Psoas muscle (tissue), 8 donors: ENCODE data around the gene ILF2. TPM values are rescaled to one million over a fixed set of nuclear protein-coding genes. Genes with fewer than 3 reads are reported as not detected.
A peak's percentile ranks its signal among the peaks of the same experiment; 100 is the strongest.

Experiments used
- ATAC-seq, 4 donors: fragments of 200-7000 bp; cut with Tn5 transposase; one replicate each; pipeline ENCODE4 v1.9.1; 2020; ENCODE audit warnings: moderate library complexity in 3 of 4, mild to moderate bottlenecking in 2 of 4
- DNase-seq, 2 donors: peaks; one replicate each; pipeline ENCODE4 v3.0.0-alpha.2; 2020
- H3K27ac ChIP-seq: fragments of 200-600 bp; one replicate; pipeline ENCODE4 v1.8.0; 2022
- H3K27me3 ChIP-seq, 3 donors: fragments of 200-600 bp in 1 of 3; one replicate each; pipeline versions ENCODE4 v1.6.1 to v1.8.0; 2013 to 2022; ENCODE audit warnings: low read length in 2 of 3, mild to moderate bottlenecking in 2 of 3, moderate library complexity in 1 of 3; ENCODE audit not compliant: insufficient read depth in 3 of 3
- H3K36me3 ChIP-seq, 2 donors: fragments of 200-600 bp in 1 of 2; one replicate each; pipeline versions ENCODE4 v1.6.1 to v1.8.0; 2013 to 2022; ENCODE audit warnings: low read depth in 1 of 2, mild to moderate bottlenecking in 1 of 2, moderate library complexity in 1 of 2; ENCODE audit not compliant: insufficient read depth in 1 of 2
- H3K4me1 ChIP-seq: fragments of 200-600 bp; one replicate; pipeline ENCODE4 v1.8.0; 2022
- H3K4me3 ChIP-seq: fragments of 200-600 bp; one replicate; pipeline ENCODE4 v1.8.0; 2022; ENCODE audit warnings: mild to moderate bottlenecking
- H3K9me3 ChIP-seq: fragments of 200-600 bp; one replicate; pipeline ENCODE4 v1.8.0; 2022
- WGBS, 3 donors: extraction: QIAGEN DNeasy Blood & Tissue Kit; methylation state at CpG; one replicate each; pipeline versions ENCODE4 v1.1.6 to v1.1.7; 2013; 5-methylcytosine and 5-hydroxymethylcytosine counted together
- intact Hi-C, 2 donors: fragments of 100-400 bp; cut with DNase I; formaldehyde crosslinking; loops; one replicate each; pipeline versions ENCODE4 v1.11.0 to v1.14.2; 2022
- polyA plus RNA-seq, 3 donors: library from polyadenylated mRNA; stranded (reverse); fragments of 200-250 nt; gene quantifications; one replicate each; pipeline ENCODE4 v1.2.3, GENCODE V29; 2013
- total RNA-seq, 4 donors: library from RNA; stranded (reverse); fragmentation: NEBNext Ultra II Directional in 2 of 4; extraction: Animal tissue kit (Norgen Biotek cat#: 25700) in 2 of 4; gene quantifications; one replicate each; pipeline versions ENCODE4 v1.2.1 to v1.2.4, GENCODE V29; 2021 to 2023
- TF ChIP-seq, protein P1 (sequence below): fragments of 200-600 bp; IDR thresholded peaks from one replicate; pipeline ENCODE4 v1.8.0; 2022; ENCODE audit warnings: antibody characterized with exemption
- donor health status: healthy with polysubstance abuse.
- donor health status: DM: no; HTN: no; CAD: no; lungs with moderate emphysema.
- donor health status: Bipolar disorder and iron deficiency.
- donor health status: healthy.
- donor health status: DM: yes; HTN: yes; CAD: no.
- donor health status: DM: no; HTN: no; CAD: no.
- donor health status: DM: no; HTN: no; CAD: no.
- donor health status: DM: yes; HTN: yes; CAD: no.

ILF2 gene
- total and polyA plus RNA-seq, 7 donors: 71.7 to 158 (median 99.2) TPM

DNA sequence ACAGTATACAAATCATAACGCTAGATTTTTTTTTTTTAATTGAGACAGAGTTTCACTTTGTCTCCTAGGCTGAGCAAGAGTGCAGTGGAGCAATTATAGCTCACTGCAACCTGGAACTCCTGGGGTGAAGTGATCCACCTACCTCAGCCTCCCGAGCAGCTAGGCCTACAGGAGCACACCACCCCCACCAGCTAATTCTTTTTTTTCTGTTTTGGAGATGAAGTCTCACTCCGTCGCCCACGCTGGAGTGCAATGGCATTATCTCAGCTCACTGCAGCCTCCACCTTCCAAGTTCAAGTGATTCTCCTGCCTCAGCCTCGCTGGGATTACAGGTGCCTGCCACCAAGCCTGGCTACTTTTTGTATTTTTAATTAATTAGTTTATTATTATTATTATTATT, 29.0 kb upstream of the ILF2 start:
- WGBS, 3 donors: 88 to 93% (median 91%) methylated on average over 6 of the region's 6 CpGs
- H3K4me1 ChIP-seq: peaks cover 6% of the 10 kb centered on the region
- ATAC-seq (no peak), DNase-seq (no peak)
- TF ChIP-seq, protein P1, sequence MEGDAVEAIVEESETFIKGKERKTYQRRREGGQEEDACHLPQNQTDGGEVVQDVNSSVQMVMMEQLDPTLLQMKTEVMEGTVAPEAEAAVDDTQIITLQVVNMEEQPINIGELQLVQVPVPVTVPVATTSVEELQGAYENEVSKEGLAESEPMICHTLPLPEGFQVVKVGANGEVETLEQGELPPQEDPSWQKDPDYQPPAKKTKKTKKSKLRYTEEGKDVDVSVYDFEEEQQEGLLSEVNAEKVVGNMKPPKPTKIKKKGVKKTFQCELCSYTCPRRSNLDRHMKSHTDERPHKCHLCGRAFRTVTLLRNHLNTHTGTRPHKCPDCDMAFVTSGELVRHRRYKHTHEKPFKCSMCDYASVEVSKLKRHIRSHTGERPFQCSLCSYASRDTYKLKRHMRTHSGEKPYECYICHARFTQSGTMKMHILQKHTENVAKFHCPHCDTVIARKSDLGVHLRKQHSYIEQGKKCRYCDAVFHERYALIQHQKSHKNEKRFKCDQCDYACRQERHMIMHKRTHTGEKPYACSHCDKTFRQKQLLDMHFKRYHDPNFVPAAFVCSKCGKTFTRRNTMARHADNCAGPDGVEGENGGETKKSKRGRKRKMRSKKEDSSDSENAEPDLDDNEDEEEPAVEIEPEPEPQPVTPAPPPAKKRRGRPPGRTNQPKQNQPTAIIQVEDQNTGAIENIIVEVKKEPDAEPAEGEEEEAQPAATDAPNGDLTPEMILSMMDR: no peak
- H3K27ac ChIP-seq: peak overlapping the region; percentile 64
- no peak overlapping the region for H3K4me3 ChIP-seq
- intact Hi-C loops: no loop called here
- no peaks in the 10 kb centered on the region for H3K27me3 ChIP-seq
- no peaks in the 10 kb centered on the region for H3K9me3 ChIP-seq
- no peaks in the 10 kb centered on the region for H3K36me3 ChIP-seq

DNA sequence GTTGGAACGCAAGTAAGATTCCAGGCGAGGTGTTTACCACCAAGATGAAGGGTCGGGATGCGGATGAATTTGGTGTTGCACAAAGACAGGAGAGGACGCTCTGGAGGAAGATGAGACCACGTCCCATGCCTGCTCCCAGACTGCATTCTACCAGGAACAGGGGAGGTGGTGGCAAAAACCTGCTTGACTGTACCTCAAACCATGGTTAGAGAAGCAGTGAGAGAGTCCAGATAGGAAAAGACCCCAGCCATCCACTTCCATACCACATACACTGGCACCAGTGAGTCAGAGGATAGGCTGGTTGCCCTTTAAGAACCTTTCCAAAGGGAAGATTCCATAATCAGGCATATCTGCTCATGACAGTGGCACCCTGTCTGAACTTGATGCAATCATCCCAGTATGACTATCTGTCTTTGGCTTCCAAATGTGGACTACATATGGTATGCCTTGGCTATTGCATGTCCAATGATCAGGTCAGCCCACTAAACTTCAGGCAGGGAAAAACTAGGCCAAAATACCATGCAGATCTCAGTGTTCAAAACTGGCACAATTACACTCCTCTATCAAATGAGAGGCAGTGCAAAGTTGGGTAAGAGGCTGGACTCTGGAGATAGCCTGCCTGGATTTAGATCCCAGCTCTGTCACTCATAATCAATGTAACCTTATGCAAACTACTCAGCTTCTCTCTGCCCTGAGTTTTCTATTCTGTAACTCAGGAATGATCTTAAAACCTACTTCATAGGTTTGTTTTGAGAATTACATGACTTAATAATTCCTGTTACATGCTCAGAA, 28.3 kb upstream of the ILF2 start:
- no peaks in the 10 kb centered on the region for H3K9me3 ChIP-seq
- peak; percentile 39 to 69 (median 64) for ATAC-seq
- DNase-seq: no peak
- no peaks in the 10 kb centered on the region for H3K36me3 ChIP-seq
- no peaks in the 10 kb centered on the region for H3K27me3 ChIP-seq
- H3K27ac ChIP-seq: peak overlapping the region; percentile 64
- peaks cover 6% of the 10 kb centered on the region for H3K4me1 ChIP-seq
- WGBS, 3 donors: 81 to 93% (median 89%) methylated on average over 6 of the region's 6 CpGs
- no peak overlapping the region for H3K4me3 ChIP-seq
- intact Hi-C loops: no loop called here
- TF ChIP-seq, protein P1: no peak

DNA sequence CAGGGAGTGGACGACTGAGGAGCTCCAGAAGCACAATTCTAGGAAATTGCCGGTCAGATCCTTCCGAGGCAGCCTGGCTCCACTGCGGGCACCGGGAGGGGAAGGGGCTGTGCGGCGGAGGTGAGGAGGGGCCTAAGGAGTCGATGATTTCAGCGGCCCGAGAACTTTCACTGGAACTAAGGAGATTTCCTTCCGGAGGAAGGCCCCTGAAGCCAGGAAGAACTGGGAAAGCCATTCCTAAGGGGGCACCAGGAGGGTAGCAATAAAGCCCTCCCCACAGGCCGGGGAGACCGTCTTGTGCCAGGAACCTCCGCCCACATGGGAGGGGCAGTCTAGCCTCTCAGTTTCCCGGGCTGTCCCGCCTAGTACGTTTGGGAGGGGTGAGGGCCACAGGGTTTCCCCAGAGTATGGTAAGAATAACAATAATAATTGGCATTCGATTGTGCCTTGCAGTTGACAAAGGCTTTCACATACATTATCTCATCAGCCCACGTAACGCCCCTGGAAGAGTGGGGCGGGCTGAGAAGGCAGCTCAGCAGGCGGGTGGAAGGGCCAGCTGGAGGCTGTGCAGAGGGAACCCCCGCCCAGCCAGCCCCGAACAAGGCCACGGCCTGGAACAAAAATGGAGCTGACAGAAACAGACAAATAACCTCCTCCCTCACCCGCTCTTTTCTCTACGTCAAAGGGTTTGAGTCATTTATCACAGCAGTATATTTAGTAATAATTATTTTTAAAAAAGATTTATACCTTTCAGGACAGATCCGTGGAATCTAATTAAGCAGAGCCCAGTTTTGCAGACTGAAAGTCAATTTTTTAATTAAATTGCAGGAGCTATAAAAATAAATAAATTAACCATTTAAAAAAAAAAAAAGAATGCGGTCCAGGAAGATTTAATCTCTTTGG, 27.5 kb upstream of the ILF2 start:
- Histone ChIP-seq H3K4me3 (peak overlapping the region; percentile 7), H3K36me3 (no peaks in the 10 kb centered on the region), H3K9me3 (no peaks in the 10 kb centered on the region), H3K4me1 (peaks cover 6% of the 10 kb centered on the region), H3K27me3 (no peaks in the 10 kb centered on the region), H3K27ac (peak overlapping the region; percentile 64)
- intact Hi-C loops: no loop called here
- WGBS, 3 donors: 34 to 35% (median 35%) methylated on average over 29 of the region's 29 CpGs
- ATAC-seq (peak; percentile 44 to 77 (median 66)), DNase-seq (peak; percentile 72 to 77)
- TF ChIP-seq, protein P1: no peak

DNA sequence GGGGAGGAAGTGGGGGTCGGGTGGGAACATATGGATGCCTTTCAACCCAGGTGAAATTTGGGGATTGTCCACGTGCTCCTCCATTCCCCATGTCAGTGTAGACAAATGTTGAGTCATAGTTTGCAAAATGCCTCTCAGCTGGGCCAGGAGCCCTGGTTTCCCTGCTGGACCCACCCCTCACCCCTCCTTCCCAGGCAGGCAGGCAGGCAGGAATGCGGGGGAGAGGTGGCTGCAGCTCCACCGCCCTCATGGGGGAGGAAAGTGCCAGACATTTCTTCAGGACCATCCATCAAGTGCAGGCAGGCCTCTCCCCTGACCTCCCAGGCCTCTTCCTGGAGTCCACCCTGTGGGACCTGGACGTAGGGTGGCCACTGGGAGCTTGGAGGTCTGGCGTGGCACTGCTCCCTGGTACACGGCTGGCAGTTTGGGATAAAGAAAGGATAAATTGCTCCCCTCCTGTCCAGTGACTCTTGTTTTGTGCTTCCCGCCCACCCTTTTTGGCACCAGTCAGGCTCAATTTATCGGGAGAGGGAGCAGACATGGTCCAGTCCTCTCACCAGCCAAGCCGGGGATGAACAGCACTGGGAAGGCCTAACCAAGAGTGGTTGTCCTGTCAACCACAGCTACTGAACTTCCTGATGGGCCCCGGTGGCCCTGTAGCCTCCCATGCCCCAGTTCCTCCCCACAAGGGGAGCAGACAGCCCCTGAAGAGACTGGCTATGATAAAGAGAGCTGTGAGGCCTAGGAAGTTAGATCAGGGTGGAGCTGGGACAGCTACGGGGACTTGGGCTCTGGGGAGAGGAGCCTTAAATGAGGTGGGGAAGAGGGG, 26.6 kb upstream of the ILF2 start:
- TF ChIP-seq, protein P1: no peak
- intact Hi-C loops: no loop called here
- DNase-seq (peak; percentile 69 to 73), ATAC-seq (peak in 3 of 4 donors; percentile 34 to 55 (median 48))
- Histone ChIP-seq H3K27ac (peak overlapping the region; percentile 64), H3K36me3 (no peaks in the 10 kb centered on the region), H3K27me3 (no peaks in the 10 kb centered on the region), H3K9me3 (no peaks in the 10 kb centered on the region), H3K4me1 (peaks cover 6% of the 10 kb centered on the region), H3K4me3 (peak overlapping the region; percentile 7)
- 60 to 72% (median 67%) methylated on average over 12 of the region's 12 CpGs for WGBS, 3 donors
